ENCODE data around the gene NEK10. TPM values are rescaled to one million over a fixed set of nuclear protein-coding genes. Genes with fewer than 3 reads are reported as not detected.

NEK10 gene
- total RNA-seq, 4 donors from 2014 or later: 0.58 to 2.5 (median 1.1) TPM

DNA sequence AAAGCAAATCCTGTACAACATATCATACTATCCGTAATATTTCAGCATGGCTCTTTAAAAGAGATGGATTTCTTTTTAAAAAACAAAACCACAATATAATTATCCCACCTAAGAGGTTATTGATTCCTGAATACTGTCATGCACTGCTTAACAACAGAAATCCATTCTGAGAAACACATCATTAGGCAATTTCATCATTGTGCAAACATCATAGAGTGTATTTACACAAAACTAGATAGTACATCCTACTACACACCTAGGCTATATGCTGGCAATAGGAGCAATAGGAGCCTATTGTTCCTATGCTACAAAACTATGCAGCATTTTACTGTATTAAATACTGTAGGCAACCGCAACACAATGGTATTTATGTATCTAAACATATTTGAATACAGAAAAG lies 242.0 kb downstream of the NEK10 start:
- DNase-seq (ENCODE audit: extremely low spot score): no peak
- TF ChIP-seq CTCF (IDR thresholded peaks at IDR 0.05): no peak
- TF ChIP-seq POLR2AphosphoS5 (IDR thresholded peaks at IDR 0.05): no peak
- TF ChIP-seq EP300 (IDR thresholded peaks at IDR 0.05): no peak
- no peak for TF ChIP-seq POLR2A (IDR thresholded peaks at IDR 0.05; ENCODE audit: low read depth)
- Histone ChIP-seq H3K4me3 (no peak overlapping the region), H3K36me3 (no peaks in the 10 kb centered on the region), H3K9me3 (no peaks in the 10 kb centered on the region), H3K4me1 (no peaks in the 10 kb centered on the region), H3K27me3 (no peaks in the 10 kb centered on the region), H3K27ac (replicated peaks in 1 of 4) (no peak overlapping the region)
- 94% methylated on average over 2 of the region's 2 CpGs for WGBS
- intact Hi-C loops (cut with DNase I): no loop called here

DNA sequence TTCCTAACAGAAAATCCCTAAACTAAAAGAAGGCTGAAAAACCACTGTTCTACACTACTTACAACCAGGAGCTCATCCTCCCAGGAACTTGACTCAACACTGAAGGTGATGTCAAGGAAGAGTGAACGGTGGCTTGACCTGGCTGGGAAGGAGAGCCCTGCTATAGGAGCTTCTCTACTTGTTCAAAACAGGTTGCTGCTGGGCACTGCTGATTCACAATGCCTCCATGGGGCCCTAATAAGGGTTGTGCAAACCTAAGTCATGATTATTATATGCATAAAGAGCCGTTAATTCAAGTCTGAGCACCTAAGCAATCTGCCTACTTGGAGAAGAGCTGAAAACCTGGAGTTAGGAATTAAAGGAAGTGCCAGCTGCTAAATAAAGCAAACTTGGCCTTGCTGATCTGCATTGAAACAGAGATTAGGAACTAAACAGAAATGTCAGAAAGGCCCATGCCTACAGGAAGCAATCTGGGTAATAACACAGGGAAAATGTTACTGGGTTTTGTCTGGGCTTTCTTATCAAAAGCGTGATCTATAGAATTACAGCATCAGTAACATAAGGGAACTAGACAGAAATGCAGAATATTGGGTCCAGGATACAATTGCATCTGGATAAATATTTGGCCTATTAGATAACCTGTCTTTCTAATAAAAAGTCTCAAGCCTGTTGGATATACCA lies 243.2 kb downstream of the NEK10 start:
- Histone ChIP-seq H3K27me3 (no peaks in the 10 kb centered on the region), H3K27ac (replicated peaks in 1 of 4) (no peak overlapping the region), H3K4me1 (no peaks in the 10 kb centered on the region), H3K9me3 (no peaks in the 10 kb centered on the region), H3K4me3 (no peak overlapping the region), H3K36me3 (no peaks in the 10 kb centered on the region)
- intact Hi-C loops (cut with DNase I): no loop called here
- no peak for DNase-seq (ENCODE audit: extremely low spot score)
- 92% methylated on average over 3 of the region's 3 CpGs for WGBS
- no peak for TF ChIP-seq CTCF (IDR thresholded peaks at IDR 0.05)
- TF ChIP-seq POLR2A (IDR thresholded peaks at IDR 0.05; ENCODE audit: low read depth): no peak
- no peak for TF ChIP-seq POLR2AphosphoS5 (IDR thresholded peaks at IDR 0.05)
- no peak for TF ChIP-seq EP300 (IDR thresholded peaks at IDR 0.05)

- no peaks in the 10 kb centered on the region for H3K27me3 ChIP-seq
- no peaks in the 10 kb centered on the region for H3K9me3 ChIP-seq
- no peak overlapping the region for H3K4me3 ChIP-seq
- TF ChIP-seq CTCF (IDR thresholded peaks at IDR 0.05) (no peak), POLR2AphosphoS5 (IDR thresholded peaks at IDR 0.05) (no peak), EP300 (IDR thresholded peaks at IDR 0.05) (no peak), POLR2A (IDR thresholded peaks at IDR 0.05; ENCODE audit: low read depth) (no peak)
- H3K27ac ChIP-seq (replicated peaks in 1 of 4): no peak overlapping the region
- H3K36me3 ChIP-seq: peaks cover 0 to 6% (median 0%) of the 10 kb centered on the region in 4 donors
- 58% methylated on average over 3 of the region's 3 CpGs for WGBS
- H3K4me1 ChIP-seq: no peaks in the 10 kb centered on the region
- no peak for DNase-seq (ENCODE audit: extremely low spot score)
- intact Hi-C loops (cut with DNase I): no loop called here
Observed at GRCh38 chr3:27119639-27120038, 249.5 kb downstream of the NEK10 start.

DNA sequence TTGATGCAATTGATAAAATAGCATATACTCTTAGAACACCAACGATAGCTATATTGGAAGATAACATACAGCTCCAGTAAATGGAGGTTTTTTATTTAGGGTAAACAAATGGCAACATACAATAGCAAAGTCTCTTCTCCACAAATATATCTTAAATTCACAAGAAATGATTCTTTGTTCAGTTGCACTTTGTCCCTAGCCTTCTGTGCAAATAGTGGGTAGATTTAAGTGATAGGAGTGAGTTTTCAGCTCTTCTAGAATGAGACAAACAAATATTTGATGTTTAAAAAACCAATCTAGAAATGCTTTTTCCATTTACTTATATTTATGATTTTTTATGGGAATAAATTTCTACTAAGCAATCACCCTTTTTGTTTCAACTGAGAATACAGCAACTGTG lies 253.8 kb downstream of the NEK10 start:
- 97% methylated on average over 1 of the region's 1 CpG for WGBS
- intact Hi-C loops (cut with DNase I): no loop called here
- Histone ChIP-seq H3K9me3 (no peaks in the 10 kb centered on the region), H3K27me3 (no peaks in the 10 kb centered on the region), H3K4me3 (no peak overlapping the region), H3K4me1 (no peaks in the 10 kb centered on the region), H3K27ac (replicated peaks in 1 of 4) (no peak overlapping the region), H3K36me3 (peaks cover 0 to 6% (median 0%) of the 10 kb centered on the region in 4 donors)
- DNase-seq (ENCODE audit: extremely low spot score): no peak
- no peak for TF ChIP-seq POLR2A (IDR thresholded peaks at IDR 0.05; ENCODE audit: low read depth)
- TF ChIP-seq EP300 (IDR thresholded peaks at IDR 0.05): no peak
- TF ChIP-seq POLR2AphosphoS5 (IDR thresholded peaks at IDR 0.05): no peak
- no peak for TF ChIP-seq CTCF (IDR thresholded peaks at IDR 0.05)

DNA sequence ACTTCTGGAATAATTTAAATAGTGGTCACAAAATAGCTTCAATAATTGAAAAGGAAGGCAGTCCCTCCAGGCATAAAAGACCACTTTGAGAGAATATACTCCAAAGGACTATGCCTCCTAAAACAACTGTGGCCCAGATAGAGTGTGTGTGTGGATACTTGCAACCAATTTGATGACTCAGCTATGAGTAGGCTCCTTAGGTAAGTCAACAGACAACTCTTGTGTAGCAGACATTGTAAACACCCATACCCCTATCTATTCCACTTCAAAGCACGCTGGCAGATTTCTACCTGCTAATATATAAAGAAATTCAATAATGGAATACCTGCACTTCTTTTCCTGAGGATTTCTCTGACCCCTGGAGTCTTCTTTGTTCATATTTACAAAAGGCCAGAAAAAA lies 254.5 kb downstream of the NEK10 start:
- Histone ChIP-seq H3K36me3 (peaks cover 0 to 6% (median 0%) of the 10 kb centered on the region in 4 donors), H3K27me3 (no peaks in the 10 kb centered on the region), H3K27ac (replicated peaks in 1 of 4) (no peak overlapping the region), H3K9me3 (no peaks in the 10 kb centered on the region), H3K4me1 (no peaks in the 10 kb centered on the region), H3K4me3 (no peak overlapping the region)
- intact Hi-C loops (cut with DNase I): no loop called here
- TF ChIP-seq EP300 (IDR thresholded peaks at IDR 0.05): no peak
- no peak for TF ChIP-seq POLR2A (IDR thresholded peaks at IDR 0.05; ENCODE audit: low read depth)
- TF ChIP-seq CTCF (IDR thresholded peaks at IDR 0.05): no peak
- no peak for TF ChIP-seq POLR2AphosphoS5 (IDR thresholded peaks at IDR 0.05)
- no peak for DNase-seq (ENCODE audit: extremely low spot score)
- 100% methylated on average over 1 of the region's 1 CpG for WGBS
